HG02938 (cell line): ENCODE measurements around the gene FAM8A1.

ENCODE experiments used
- ATAC-seq: cut with Tn5 transposase; IDR thresholded peaks from one replicate; pipeline ENCODE4 v1.9.1; 2021; ENCODE audit warnings: mild to moderate bottlenecking, moderate library complexity; ENCODE audit not compliant: unreplicated experiment

FAM8A1 gene

GRCh38 chr6:17601386-17601703 lies 1.2 kb downstream of the FAM8A1 start:
- no peak for ATAC-seq

GRCh38 chr6:17602888-17603287 lies 2.8 kb downstream of the FAM8A1 start:
- no peak for ATAC-seq

- no peak for ATAC-seq
These were observed 6.5 kb downstream of the FAM8A1 start for GRCh38 chr6:17606606-17607005.

- no peak for ATAC-seq
These were observed 10.7 kb downstream of the FAM8A1 start for GRCh38 chr6:17610835-17611234.

GRCh38 chr6:17612048-17612447 lies 11.9 kb downstream of the FAM8A1 start:
- no peak for ATAC-seq

GRCh38 chr6:17615794-17616193 lies 15.7 kb downstream of the FAM8A1 start:
- no peak for ATAC-seq

GRCh38 chr6:17621003-17621402 lies 20.9 kb downstream of the FAM8A1 start:
- ATAC-seq, result peak; percentile 89

- no peak for ATAC-seq
These were observed 22.0 kb downstream of the FAM8A1 start for GRCh38 chr6:17622144-17622543.

- ATAC-seq, result no peak
These were observed 24.3 kb downstream of the FAM8A1 start for GRCh38 chr6:17624396-17624795.

- peak; percentile 81 for ATAC-seq
These were observed 28.8 kb downstream of the FAM8A1 start for GRCh38 chr6:17628873-17629272.

GRCh38 chr6:17629824-17630510 lies 29.9 kb downstream of the FAM8A1 start:
- ATAC-seq, result no peak

GRCh38 chr6:17630511-17631073 lies 30.5 kb downstream of the FAM8A1 start:
- no peak for ATAC-seq

- ATAC-seq, result no peak
These were observed 32.8 kb downstream of the FAM8A1 start for GRCh38 chr6:17632934-17633333.

- ATAC-seq, result no peak
These were observed 33.5 kb downstream of the FAM8A1 start for GRCh38 chr6:17633465-17634188.

- no peak for ATAC-seq
These were observed 35.5 kb downstream of the FAM8A1 start for GRCh38 chr6:17635568-17635967.

- no peak for ATAC-seq
These were observed 38.2 kb downstream of the FAM8A1 start for GRCh38 chr6:17638212-17638715.

- no peak for ATAC-seq
These were observed 40.4 kb downstream of the FAM8A1 start for GRCh38 chr6:17640477-17640917.

- no peak for ATAC-seq
These were observed 48.6 kb downstream of the FAM8A1 start for GRCh38 chr6:17648745-17649144.

GRCh38 chr6:17650656-17651309 lies 50.7 kb downstream of the FAM8A1 start:
- no peak for ATAC-seq

GRCh38 chr6:17653198-17653882 lies 53.2 kb downstream of the FAM8A1 start:
- ATAC-seq, result no peak

GRCh38 chr6:17656092-17656491 lies 56.0 kb downstream of the FAM8A1 start:
- no peak for ATAC-seq
